Mucosa of descending colon (tissue), 3 donors: Measurements from ENCODE around the gene FASLG. TPM values are rescaled to one million over a fixed set of nuclear protein-coding genes. Genes with fewer than 3 reads are reported as not detected.
A peak's percentile ranks its signal among the peaks of the same experiment; 100 is the strongest.

Experiments used
- ATAC-seq: fragments of 200-7000 bp; cut with Tn5 transposase; one replicate; pipeline ENCODE4 v1.9.1; 2020; ENCODE audit warnings: mild to moderate bottlenecking, moderate library complexity
- DNase-seq, 3 donors: peaks; one replicate each; pipeline ENCODE4 v3.0.0-alpha.2; 2020
- H3K36me3 ChIP-seq: fragments of 200-600 bp; one replicate; pipeline ENCODE4 v1.8.0; 2021; ENCODE audit warnings: low read depth, mild to moderate bottlenecking
- H3K4me1 ChIP-seq: fragments of 200-600 bp; one replicate; pipeline ENCODE4 v1.8.0; 2021; ENCODE audit warnings: low read depth, mild to moderate bottlenecking
- H3K4me3 ChIP-seq: fragments of 200-600 bp; one replicate; pipeline ENCODE4 v1.8.0; 2021; ENCODE audit warnings: mild to moderate bottlenecking
- H3K9me3 ChIP-seq: fragments of 200-600 bp; one replicate; pipeline ENCODE4 v1.8.0; 2021; ENCODE audit warnings: mild to moderate bottlenecking
- CTCF ChIP-seq: fragments of 200-600 bp; IDR thresholded peaks from one replicate; pipeline ENCODE4 v1.8.0; 2022; ENCODE audit warnings: antibody characterized with exemption, mild to moderate bottlenecking
- intact Hi-C, 2 donors: fragments of 100-400 bp; cut with DNase I in 1 of 2; cut with micrococcal nuclease in 1 of 2; formaldehyde crosslinking; loops; one replicate each; pipeline versions ENCODE4 v1.11.0 to v1.11.1; 2022; cut with DNase I, micrococcal nuclease
- total RNA-seq, 3 donors: library from RNA; stranded (reverse); fragmentation: NEBNext Ultra II Directional in 2 of 3; extraction: Animal tissue kit (Norgen Biotek cat#: 25700) in 2 of 3; gene quantifications; one replicate each; pipeline versions ENCODE4 v1.2.1 to v1.2.4, GENCODE V29; 2021 to 2023
- donor health status: DM: no; HTN: no; CAD: no; lungs with moderate emphysema.
- donor health status: DM: no; HTN: no; CAD: no.
- donor health status: DM: no; HTN: yes; CAD: no.

The FASLG gene
- total RNA-seq, 3 donors from 2014 or later: 0.60 to 1.1 (median 0.90) TPM

- no peak for TF ChIP-seq CTCF
- H3K4me1 ChIP-seq: no peaks in the 10 kb centered on the region
- ATAC-seq (peak; percentile 80), DNase-seq (peak; percentile 65 to 80 (median 71))
- intact Hi-C loops: no loop called here
- no peaks in the 10 kb centered on the region for H3K9me3 ChIP-seq
- no peak overlapping the region for H3K4me3 ChIP-seq
- no peaks in the 10 kb centered on the region for H3K36me3 ChIP-seq
These were observed 3.7 kb downstream of the FASLG start for GRCh38 chr1:172662464-172663109.

- Histone ChIP-seq H3K4me3 (no peak overlapping the region), H3K4me1 (no peaks in the 10 kb centered on the region), H3K36me3 (no peaks in the 10 kb centered on the region), H3K9me3 (no peaks in the 10 kb centered on the region)
- DNase-seq (no peak), ATAC-seq (no peak)
- intact Hi-C loops: no loop called here
- TF ChIP-seq CTCF: no peak
These were observed 4.8 kb downstream of the FASLG start for GRCh38 chr1:172663732-172664131.

- ATAC-seq: no peak
- TF ChIP-seq CTCF: no peak
- Histone ChIP-seq H3K4me3 (no peak overlapping the region), H3K36me3 (no peaks in the 10 kb centered on the region), H3K9me3 (no peaks in the 10 kb centered on the region), H3K4me1 (no peaks in the 10 kb centered on the region)
- no peak for DNase-seq
- intact Hi-C loops: no loop called here
These were observed 9.2 kb downstream of the FASLG start for GRCh38 chr1:172668097-172668496.

DNA sequence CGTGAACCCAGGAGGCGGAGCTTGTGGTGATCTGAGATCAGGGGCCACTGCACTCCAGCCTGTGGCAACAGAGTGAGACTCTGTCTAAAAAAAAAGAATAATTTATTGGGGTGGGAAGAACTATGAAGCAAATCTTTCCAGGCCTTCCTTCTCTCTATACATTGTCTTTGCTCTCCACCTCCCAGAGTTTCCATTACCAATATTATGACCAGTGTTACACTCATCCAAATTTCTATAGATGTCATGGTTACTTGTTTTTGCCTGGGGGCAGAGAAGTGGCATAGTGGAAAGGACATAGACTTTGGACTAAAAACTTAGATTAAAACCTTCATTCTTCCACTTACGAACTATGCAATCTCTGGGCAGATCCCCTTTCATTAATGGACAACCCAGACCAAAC lies 10.1 kb downstream of the FASLG start:
- Histone ChIP-seq H3K9me3 (no peaks in the 10 kb centered on the region), H3K4me3 (no peak overlapping the region), H3K4me1 (no peaks in the 10 kb centered on the region), H3K36me3 (no peaks in the 10 kb centered on the region)
- no peak for TF ChIP-seq CTCF
- intact Hi-C loops: no loop called here
- DNase-seq (no peak), ATAC-seq (no peak)

GRCh38 chr1:172670316-172670715 lies 11.4 kb downstream of the FASLG start:
- intact Hi-C loops: no loop called here
- TF ChIP-seq CTCF: no peak
- ATAC-seq (peak; percentile 23), DNase-seq (no peak)
- no peaks in the 10 kb centered on the region for H3K9me3 ChIP-seq
- H3K36me3 ChIP-seq: no peaks in the 10 kb centered on the region
- no peak overlapping the region for H3K4me3 ChIP-seq
- no peaks in the 10 kb centered on the region for H3K4me1 ChIP-seq

DNA sequence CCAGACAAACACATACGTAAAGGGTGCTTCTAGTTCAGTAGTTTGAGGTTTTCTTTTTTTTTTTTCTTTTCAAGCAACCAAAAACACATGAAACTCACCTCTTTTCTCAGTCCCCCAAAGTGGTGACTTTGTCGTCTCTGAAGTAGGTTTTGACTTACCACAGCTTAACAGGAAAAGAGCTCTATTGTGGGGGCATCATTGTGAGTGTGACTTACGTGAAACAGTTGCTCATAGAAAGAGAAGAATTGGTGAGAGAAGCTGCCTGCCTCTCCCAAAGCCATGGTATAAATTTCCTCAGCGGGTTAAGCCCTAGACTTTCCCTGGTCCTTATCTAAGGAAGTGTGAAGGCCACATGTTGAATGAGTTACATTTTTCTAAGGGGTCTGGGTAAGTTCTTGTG lies 11.9 kb downstream of the FASLG start:
- H3K9me3 ChIP-seq: no peaks in the 10 kb centered on the region
- no peak for TF ChIP-seq CTCF
- no peaks in the 10 kb centered on the region for H3K36me3 ChIP-seq
- intact Hi-C loops: no loop called here
- H3K4me3 ChIP-seq: no peak overlapping the region
- H3K4me1 ChIP-seq: no peaks in the 10 kb centered on the region
- peak; percentile 68 for ATAC-seq
- DNase-seq: peak in 1 of 3 donors; percentile 6
